Heart left ventricle (tissue), 16 donors: ENCODE measurements around the gene SLC26A8. TPM values are rescaled to one million over a fixed set of nuclear protein-coding genes. Genes with fewer than 3 reads are reported as not detected.

Experiments
- ATAC-seq, 4 donors: fragments of 200-7000 bp; cut with Tn5 transposase; one replicate each; pipeline ENCODE4 v1.9.1; 2020 to 2022; ENCODE audit warnings: moderate library complexity in 4 of 4, mild to moderate bottlenecking in 3 of 4, moderate number of reproducible peaks in 1 of 4
- DNase-seq, 5 donors: peaks; one replicate each; pipeline ENCODE4 v3.0.0-alpha.2; 2020
- H3K27ac ChIP-seq, 12 donors: fragments of 200-600 bp; sonication (generic) in 4 of 12; one replicate each; pipeline versions ENCODE4 v1.5.0 to v1.8.0; 2016 to 2022; ENCODE audit warnings: mild to moderate bottlenecking in 2 of 12
- H3K27me3 ChIP-seq, 9 donors: fragments of 200-600 bp; sonication (generic) in 2 of 9; one replicate each; pipeline versions ENCODE4 v1.5.1 to v1.8.0; 2016 to 2022; ENCODE audit warnings: mild to moderate bottlenecking in 3 of 9
- H3K36me3 ChIP-seq, 9 donors: fragments of 200-600 bp; sonication (generic) in 2 of 9; one replicate each; pipeline versions ENCODE4 v1.5.0 to v1.8.0; 2018 to 2022; ENCODE audit warnings: mild to moderate bottlenecking in 2 of 9
- H3K4me1 ChIP-seq, 12 donors: fragments of 200-600 bp; sonication (generic) in 4 of 12; one replicate each; pipeline versions ENCODE4 v1.5.0 to v1.8.0; 2016 to 2022; ENCODE audit warnings: mild to moderate bottlenecking in 3 of 12
- H3K4me3 ChIP-seq, 12 donors: fragments of 200-600 bp; sonication (generic) in 4 of 12; one replicate each; pipeline versions ENCODE4 v1.5.0 to v1.8.0; 2017 to 2022; ENCODE audit warnings: mild to moderate bottlenecking in 9 of 12, moderate library complexity in 4 of 12
- H3K9me3 ChIP-seq, 12 donors: fragments of 200-600 bp; sonication (generic) in 4 of 12; one replicate each; pipeline versions ENCODE4 v1.5.0 to v1.8.0; 2016 to 2022; ENCODE audit warnings: mild to moderate bottlenecking in 1 of 12
- POLR2A ChIP-seq, 2 donors: fragments of 450-650 bp; IDR thresholded peaks; one replicate each; pipeline ENCODE4 v1.6.1; 2017; ENCODE audit warnings: antibody characterized with exemption in 2 of 2, mild to moderate bottlenecking in 2 of 2, moderate library complexity in 2 of 2
- WGBS, 4 donors: extraction: QIAGEN DNeasy Blood & Tissue Kit in 2 of 4; methylation state at CpG; one replicate each; pipeline versions ENCODE4 v1.1.5 to v1.1.7; 2013 to 2018; 5-methylcytosine and 5-hydroxymethylcytosine counted together
- intact Hi-C, 10 donors: fragments of 100-400 bp; cut with DNase I; formaldehyde crosslinking; loops; one replicate each; pipeline versions ENCODE4 v1.11.1 to v1.14.2; 2022
- polyA plus RNA-seq, 2 donors: library from polyadenylated mRNA; stranded (reverse); fragments of 200-250 nt; gene quantifications; one replicate each; pipeline ENCODE4 v1.2.3, GENCODE V29; 2013
- total RNA-seq, 9 donors: library from RNA; depleted of rRNA in 2 of 9; stranded (reverse); fragments of >200 nt in 2 of 9; fragmentation: NEBNext Ultra II Directional in 3 of 9; extraction: Animal tissue kit (Norgen Biotek cat#: 25700) in 3 of 9; gene quantifications; one replicate each; pipeline versions ENCODE4 v1.1.0 to v1.2.4, GENCODE V29; 2016 to 2023
- TF ChIP-seq, protein P1 (sequence below), 12 donors: fragments of 200-600 bp; sonication (generic) in 4 of 12; IDR thresholded peaks; one replicate each; pipeline versions ENCODE4 v1.5.0 to v1.8.0; 2018 to 2022; ENCODE audit warnings: antibody characterized with exemption in 12 of 12, mild to moderate bottlenecking in 5 of 12
- donor health status: ischemic (EF 13 %, LVEDD 7.1; RV severe dilation, severe dysfunction).
- donor health status: healthy with polysubstance abuse.
- donor health status: DM: no; HTN: yes; CAD: no.
- donor health status: DM: no; HTN: no; CAD: no.
- donor health status: ischemic (EF 25% LVEDD 6.9; RV normal size, moderate dysfunction).
- donor health status: ischemic (EF 25% LVEDD 5.7; RV mildly dilated, moderate dysfunction).
- donor health status: healthy.
- donor health status: DM: yes; HTN: yes; CAD: no.
- donor health status: ischemic (EF 35%, LVEDD 5.7; RV mildly dilated, moderate dysfunction).
- donor health status: nonischemic (EF 11% LVEDD 7.7; RV severe dilation, severe dysfunction).
- donor health status: DM: yes; HTN: yes; CAD: no.
- donor health status: PGD.
- donor health status: ischemic (EF 29% LVEDD 5.4; RV normal size, mild dysfunction).
- donor health status: nonischemic (EF 23%, LVEDD 6.1; RV moderate dilation, normal function).

The SLC26A8 gene
- total and polyA plus RNA-seq, 11 donors: 0.08 to 0.36 (median 0.29) TPM; not detected in 6

DNA sequence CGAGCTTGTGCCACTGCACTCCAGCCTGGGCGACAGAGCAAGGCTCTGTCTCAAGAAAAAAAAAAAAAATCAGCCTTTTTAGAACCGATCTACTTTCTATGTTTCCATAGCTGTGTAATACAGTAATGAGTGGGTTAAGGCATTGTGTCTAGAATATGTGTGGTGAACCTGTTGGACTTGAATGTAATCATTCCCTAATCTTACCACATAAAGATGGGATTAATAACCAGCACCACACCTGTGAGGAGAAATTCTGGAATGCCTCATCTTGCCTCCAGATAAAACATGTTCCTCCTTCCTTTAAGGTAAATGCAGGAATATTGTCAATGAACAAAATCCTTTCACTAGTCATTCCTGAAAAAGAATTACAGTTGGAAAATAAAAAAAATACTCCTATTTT lies 46.8 kb upstream of the SLC26A8 start:
- DNase-seq (no peak), ATAC-seq (no peak)
- H3K9me3 ChIP-seq: no peaks in the 10 kb centered on the region
- H3K4me1 ChIP-seq: peaks cover 0 to 41% (median 21%) of the 10 kb centered on the region in 12 donors
- H3K4me3 ChIP-seq: no peak overlapping the region
- intact Hi-C loops: no loop called here
- peaks cover 0 to 23% (median 15%) of the 10 kb centered on the region in 9 donors for H3K36me3 ChIP-seq
- H3K27ac ChIP-seq: no peak overlapping the region
- no peaks in the 10 kb centered on the region for H3K27me3 ChIP-seq
- TF ChIP-seq, protein P1, sequence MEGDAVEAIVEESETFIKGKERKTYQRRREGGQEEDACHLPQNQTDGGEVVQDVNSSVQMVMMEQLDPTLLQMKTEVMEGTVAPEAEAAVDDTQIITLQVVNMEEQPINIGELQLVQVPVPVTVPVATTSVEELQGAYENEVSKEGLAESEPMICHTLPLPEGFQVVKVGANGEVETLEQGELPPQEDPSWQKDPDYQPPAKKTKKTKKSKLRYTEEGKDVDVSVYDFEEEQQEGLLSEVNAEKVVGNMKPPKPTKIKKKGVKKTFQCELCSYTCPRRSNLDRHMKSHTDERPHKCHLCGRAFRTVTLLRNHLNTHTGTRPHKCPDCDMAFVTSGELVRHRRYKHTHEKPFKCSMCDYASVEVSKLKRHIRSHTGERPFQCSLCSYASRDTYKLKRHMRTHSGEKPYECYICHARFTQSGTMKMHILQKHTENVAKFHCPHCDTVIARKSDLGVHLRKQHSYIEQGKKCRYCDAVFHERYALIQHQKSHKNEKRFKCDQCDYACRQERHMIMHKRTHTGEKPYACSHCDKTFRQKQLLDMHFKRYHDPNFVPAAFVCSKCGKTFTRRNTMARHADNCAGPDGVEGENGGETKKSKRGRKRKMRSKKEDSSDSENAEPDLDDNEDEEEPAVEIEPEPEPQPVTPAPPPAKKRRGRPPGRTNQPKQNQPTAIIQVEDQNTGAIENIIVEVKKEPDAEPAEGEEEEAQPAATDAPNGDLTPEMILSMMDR (IDR thresholded peaks at IDR 0.05): no peak
- WGBS, 4 donors: 93 to 97% (median 95%) methylated on average over 3 of the region's 3 CpGs

DNA sequence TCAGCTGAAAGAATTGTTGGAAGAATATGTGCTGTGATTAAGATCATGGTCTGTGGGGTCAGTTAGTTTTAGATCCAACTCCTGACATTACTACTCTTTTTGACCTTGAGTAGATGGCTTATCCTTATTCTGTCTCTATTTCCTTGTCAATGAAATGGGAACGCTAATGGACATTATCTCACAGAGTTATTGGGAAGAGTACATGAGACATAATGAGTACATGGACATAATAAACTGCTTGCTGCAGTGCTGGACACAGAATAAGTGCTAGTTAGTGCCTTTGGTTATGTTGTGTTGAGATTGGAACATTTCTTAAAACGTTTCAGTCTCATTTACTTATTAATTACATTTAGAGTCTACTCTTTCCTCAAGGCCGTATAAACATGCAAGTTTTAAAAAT lies 45.8 kb upstream of the SLC26A8 start:
- no peak for DNase-seq
- intact Hi-C loops: no loop called here
- Histone ChIP-seq H3K9me3 (no peaks in the 10 kb centered on the region), H3K36me3 (peaks cover 0 to 15% (median 4%) of the 10 kb centered on the region in 9 donors), H3K4me3 (no peak overlapping the region), H3K27me3 (no peaks in the 10 kb centered on the region), H3K4me1 (peaks cover 0 to 49% (median 22%) of the 10 kb centered on the region in 12 donors), H3K27ac (no peak overlapping the region)
- ATAC-seq: no peak
- no peak for TF ChIP-seq POLR2A (IDR thresholded peaks at IDR 0.05)
- TF ChIP-seq, protein P1 (IDR thresholded peaks at IDR 0.05): no peak
- 82 to 94% (median 90%) methylated on average over 3 of the region's 3 CpGs for WGBS, 4 donors

DNA sequence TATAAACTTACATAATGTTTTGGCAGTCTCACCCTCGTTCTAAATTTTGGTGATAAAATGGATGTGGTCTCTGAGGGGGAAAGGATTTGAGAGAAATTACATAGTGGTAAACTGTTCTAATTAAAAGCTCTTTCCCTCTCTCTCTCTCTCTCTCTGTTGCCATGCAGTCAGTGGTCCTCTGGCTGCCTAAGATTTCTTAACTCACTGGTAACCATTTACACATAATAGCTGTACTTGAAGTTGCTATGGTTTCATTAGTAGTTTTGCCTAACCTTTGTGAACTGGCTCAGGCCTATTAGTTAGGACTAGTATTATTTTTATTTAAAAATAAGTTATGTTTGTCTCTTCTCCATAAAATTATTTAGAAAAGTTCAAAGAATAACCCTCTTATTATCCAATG lies 45.1 kb upstream of the SLC26A8 start:
- intact Hi-C loops: no loop called here
- no peak overlapping the region for H3K4me3 ChIP-seq
- no peak overlapping the region for H3K27ac ChIP-seq
- no peaks in the 10 kb centered on the region for H3K9me3 ChIP-seq
- peaks cover 3 to 53% (median 26%) of the 10 kb centered on the region in 12 donors for H3K4me1 ChIP-seq
- no peaks in the 10 kb centered on the region for H3K27me3 ChIP-seq
- no peak for DNase-seq
- peaks cover 0 to 13% (median 2%) of the 10 kb centered on the region in 9 donors for H3K36me3 ChIP-seq
- WGBS, 4 donors: 49 to 63% (median 59%) methylated on average over 1 of the region's 1 CpG
- TF ChIP-seq, protein P1 (IDR thresholded peaks at IDR 0.05): no peak
- TF ChIP-seq POLR2A (IDR thresholded peaks at IDR 0.05): no peak
- no peak for ATAC-seq

DNA sequence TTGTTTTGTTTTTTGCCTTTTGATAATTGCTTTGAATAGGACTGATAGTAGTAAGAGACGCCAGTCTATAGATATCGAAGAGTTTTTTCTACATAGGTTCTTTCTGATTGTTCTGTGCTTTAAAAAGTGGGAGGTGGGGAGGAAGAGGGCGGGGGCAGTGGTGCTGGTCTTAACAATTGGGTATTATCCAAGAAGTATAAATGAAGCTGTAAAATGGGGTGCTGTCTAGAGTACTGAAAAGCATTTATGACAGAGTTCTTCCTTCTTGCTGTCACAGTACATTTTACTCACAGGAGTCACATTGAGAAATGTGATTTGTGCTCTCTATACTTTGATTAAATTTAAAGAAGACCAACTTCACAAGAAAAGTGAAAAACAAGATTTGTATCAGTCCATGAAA lies 44.1 kb upstream of the SLC26A8 start:
- Histone ChIP-seq H3K36me3 (peaks cover 0 to 9% (median 0%) of the 10 kb centered on the region in 9 donors), H3K9me3 (no peaks in the 10 kb centered on the region), H3K4me3 (no peak overlapping the region), H3K27ac (no peak overlapping the region), H3K4me1 (peaks cover 3 to 60% (median 29%) of the 10 kb centered on the region in 12 donors), H3K27me3 (no peaks in the 10 kb centered on the region)
- intact Hi-C loops: no loop called here
- DNase-seq: no peak
- no peak for TF ChIP-seq POLR2A (IDR thresholded peaks at IDR 0.05)
- TF ChIP-seq, protein P1 (IDR thresholded peaks at IDR 0.05): no peak
- ATAC-seq: no peak
- WGBS, 4 donors: 68 to 79% (median 75%) methylated on average over 3 of the region's 3 CpGs
